Mesothelial cell of epicardium (in vitro differentiated cells): ENCODE data around the gene CENATAC. TPM values are rescaled to one million over a fixed set of nuclear protein-coding genes. Genes with fewer than 3 reads are reported as not detected.

Experiments used
- DNase-seq, 2 experiments: peaks; one replicate each; pipeline ENCODE4 v3.0.0; 2021; ENCODE audit warnings: low spot score in 2 of 2; ENCODE audit not compliant: unreplicated experiment in 2 of 2
- H3K27ac Mint-ChIP-seq: 2 replicates; pipeline ENCODE4 v1.8.0; 2021; ENCODE audit warnings: mixed read lengths
- H3K27me3 Mint-ChIP-seq: 2 replicates; pipeline ENCODE4 v1.8.0; 2021; ENCODE audit warnings: low read depth, mixed read lengths
- H3K36me3 Mint-ChIP-seq: 2 replicates; pipeline ENCODE4 v1.8.0; 2021; ENCODE audit warnings: mixed read lengths
- H3K4me1 Mint-ChIP-seq: 2 replicates; pipeline ENCODE4 v1.8.0; 2021; ENCODE audit warnings: mixed read lengths
- H3K4me3 Mint-ChIP-seq: 2 replicates; pipeline ENCODE4 v1.8.0; 2021; ENCODE audit warnings: mild to moderate bottlenecking, moderate library complexity, mixed read lengths
- H3K9me3 Mint-ChIP-seq: 2 replicates; pipeline ENCODE4 v1.8.0; 2021; ENCODE audit warnings: mixed read lengths
- CTCF ChIP-seq: fragments of 200-600 bp; sonication (generic); IDR thresholded peaks from one replicate; pipeline ENCODE4 v1.5.0; 2021; ENCODE audit warnings: antibody characterized with exemption; ENCODE audit not compliant: unreplicated experiment
- total RNA-seq: library from RNA; stranded (reverse); gene quantifications from 3 replicates; pipeline ENCODE4 v1.2.1, GENCODE V29; 2021

The CENATAC gene
- total RNA-seq, 1 donor from 2014 or later = 69.1 TPM

DNA sequence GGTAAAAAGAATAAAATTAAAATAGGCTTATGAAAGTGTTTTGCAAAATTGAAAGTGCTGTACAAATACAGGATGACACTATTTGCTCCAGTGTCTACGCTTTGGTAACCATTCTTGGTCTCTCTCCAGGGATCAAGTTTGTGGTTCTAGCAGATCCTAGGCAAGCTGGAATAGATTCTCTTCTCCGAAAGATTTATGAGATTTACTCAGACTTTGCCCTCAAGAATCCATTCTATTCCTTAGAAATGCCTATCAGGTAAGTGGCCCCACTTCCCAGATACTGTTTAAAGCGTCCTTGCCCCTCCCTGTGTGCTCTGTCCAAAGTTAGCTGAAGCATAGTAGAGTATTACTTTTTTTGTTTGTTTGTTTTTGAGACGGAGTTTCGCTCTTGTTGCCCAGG, 23.7 kb downstream of the CENATAC start:
- H3K36me3 Mint-ChIP-seq = peaks cover 17% of the 10 kb centered on the region
- peak overlapping the region; percentile 24 for H3K4me3 Mint-ChIP-seq
- no peak overlapping the region for H3K27ac Mint-ChIP-seq
- H3K9me3 Mint-ChIP-seq = no peaks in the 10 kb centered on the region
- H3K27me3 Mint-ChIP-seq = no peaks in the 10 kb centered on the region
- TF ChIP-seq CTCF = no peak
- no peak for DNase-seq
- H3K4me1 Mint-ChIP-seq = peaks cover 22% of the 10 kb centered on the region

DNA sequence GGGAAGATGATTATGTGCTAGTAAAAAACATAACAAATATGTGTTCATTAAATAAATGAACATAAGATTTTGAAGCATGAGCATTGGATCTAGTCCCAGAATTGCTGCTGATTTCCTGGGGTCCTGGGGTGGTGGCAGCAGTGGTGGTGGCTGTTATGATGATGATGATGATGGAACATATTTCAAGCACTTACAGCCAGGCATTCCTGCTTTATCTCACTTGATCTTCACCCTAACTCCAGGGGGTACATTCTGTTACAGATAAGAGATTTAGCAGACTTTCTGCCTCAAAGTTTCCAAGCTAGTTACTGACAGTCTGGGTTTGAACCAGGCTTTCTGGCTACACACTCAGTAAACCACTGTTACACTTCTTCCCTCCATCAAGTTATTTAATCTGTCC, 25.8 kb downstream of the CENATAC start:
- Mint-ChIP-seq H3K27me3 (no peaks in the 10 kb centered on the region), H3K4me3 (no peak overlapping the region), H3K36me3 (peaks cover 20% of the 10 kb centered on the region), H3K9me3 (no peaks in the 10 kb centered on the region), H3K4me1 (peaks cover 15% of the 10 kb centered on the region), H3K27ac (no peak overlapping the region)
- DNase-seq = no peak
- TF ChIP-seq CTCF = no peak

GRCh38 chr11:119024430-119025098, 26.6 kb downstream of the CENATAC start:
- no peaks in the 10 kb centered on the region for H3K9me3 Mint-ChIP-seq
- DNase-seq = no peak
- peaks cover 20% of the 10 kb centered on the region for H3K36me3 Mint-ChIP-seq
- peaks cover 20% of the 10 kb centered on the region for H3K4me1 Mint-ChIP-seq
- H3K4me3 Mint-ChIP-seq = no peak overlapping the region
- H3K27ac Mint-ChIP-seq = peak overlapping the region; percentile 65
- TF ChIP-seq CTCF = no peak
- no peaks in the 10 kb centered on the region for H3K27me3 Mint-ChIP-seq

DNA sequence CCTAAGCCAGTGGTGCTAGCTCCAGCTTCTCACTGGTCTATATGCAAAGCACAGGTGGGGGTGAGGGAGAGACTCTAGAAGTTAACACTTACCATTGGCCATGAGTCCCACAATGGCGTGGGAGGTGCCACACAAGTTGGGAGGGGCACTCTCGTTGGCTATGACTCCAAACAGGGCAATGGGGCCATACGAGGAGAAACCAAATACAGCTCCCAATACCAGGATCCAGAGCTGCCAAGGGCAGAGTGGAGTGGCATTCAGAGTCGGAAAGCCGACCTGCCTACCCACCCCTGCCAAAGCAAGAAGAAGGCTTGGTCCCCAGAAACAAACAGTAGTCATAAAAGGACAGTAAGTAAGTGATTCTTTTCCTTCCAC, 27.1 kb downstream of the CENATAC start:
- no peak overlapping the region for H3K4me3 Mint-ChIP-seq
- peak overlapping the region; percentile 40 for H3K27ac Mint-ChIP-seq
- no peak for TF ChIP-seq CTCF
- H3K27me3 Mint-ChIP-seq = no peaks in the 10 kb centered on the region
- DNase-seq = no peak
- peaks cover 20% of the 10 kb centered on the region for H3K4me1 Mint-ChIP-seq
- H3K9me3 Mint-ChIP-seq = no peaks in the 10 kb centered on the region
- H3K36me3 Mint-ChIP-seq = peaks cover 18% of the 10 kb centered on the region

DNA sequence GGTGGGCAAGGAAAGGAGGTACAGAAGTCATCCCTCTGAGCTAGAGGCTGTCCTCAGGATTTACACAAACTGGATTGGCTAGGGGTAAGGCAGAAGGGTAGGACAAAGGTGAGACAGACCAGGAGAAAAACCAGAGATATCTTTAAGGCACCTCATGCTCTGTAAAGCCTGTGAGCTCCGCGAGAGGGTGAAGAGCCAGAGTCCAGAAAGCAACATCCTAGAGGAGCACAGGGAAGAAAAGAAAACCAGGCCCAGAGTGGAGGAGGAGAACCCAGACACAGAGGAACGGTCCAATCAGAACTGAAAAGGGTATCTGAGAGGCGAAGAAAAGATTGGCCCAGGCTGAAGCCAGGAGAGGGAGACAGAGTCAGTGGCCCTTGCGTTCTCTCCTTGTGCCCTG, 27.6 kb downstream of the CENATAC start:
- Mint-ChIP-seq H3K36me3 (peaks cover 17% of the 10 kb centered on the region), H3K27me3 (no peaks in the 10 kb centered on the region), H3K4me3 (no peak overlapping the region), H3K27ac (peak overlapping the region; percentile 40), H3K9me3 (no peaks in the 10 kb centered on the region), H3K4me1 (peaks cover 19% of the 10 kb centered on the region)
- no peak for TF ChIP-seq CTCF
- DNase-seq = no peak
